ENCODE results near the gene SRGAP3.

DNA sequence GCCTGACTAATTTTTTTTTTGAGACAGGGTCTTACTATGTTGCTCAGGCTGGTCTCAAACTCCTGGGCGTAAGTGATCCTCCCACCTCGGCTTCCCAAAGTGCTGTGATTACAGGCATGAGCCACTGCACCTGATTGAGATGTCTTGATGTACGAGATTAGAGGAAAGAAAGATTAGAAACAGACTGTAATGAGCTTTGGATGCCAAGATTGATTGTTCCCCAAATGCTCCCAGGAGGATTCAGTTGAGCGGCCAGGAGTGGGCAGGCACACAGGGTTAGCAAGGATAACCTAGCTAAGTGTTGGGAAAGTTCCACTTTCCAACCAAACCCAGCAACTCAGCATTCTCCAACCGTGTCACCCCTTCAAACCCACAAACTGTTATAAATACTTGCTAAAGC is 63.7 kb downstream of the SRGAP3 start:
- TF ChIP-seq, protein P1, sequence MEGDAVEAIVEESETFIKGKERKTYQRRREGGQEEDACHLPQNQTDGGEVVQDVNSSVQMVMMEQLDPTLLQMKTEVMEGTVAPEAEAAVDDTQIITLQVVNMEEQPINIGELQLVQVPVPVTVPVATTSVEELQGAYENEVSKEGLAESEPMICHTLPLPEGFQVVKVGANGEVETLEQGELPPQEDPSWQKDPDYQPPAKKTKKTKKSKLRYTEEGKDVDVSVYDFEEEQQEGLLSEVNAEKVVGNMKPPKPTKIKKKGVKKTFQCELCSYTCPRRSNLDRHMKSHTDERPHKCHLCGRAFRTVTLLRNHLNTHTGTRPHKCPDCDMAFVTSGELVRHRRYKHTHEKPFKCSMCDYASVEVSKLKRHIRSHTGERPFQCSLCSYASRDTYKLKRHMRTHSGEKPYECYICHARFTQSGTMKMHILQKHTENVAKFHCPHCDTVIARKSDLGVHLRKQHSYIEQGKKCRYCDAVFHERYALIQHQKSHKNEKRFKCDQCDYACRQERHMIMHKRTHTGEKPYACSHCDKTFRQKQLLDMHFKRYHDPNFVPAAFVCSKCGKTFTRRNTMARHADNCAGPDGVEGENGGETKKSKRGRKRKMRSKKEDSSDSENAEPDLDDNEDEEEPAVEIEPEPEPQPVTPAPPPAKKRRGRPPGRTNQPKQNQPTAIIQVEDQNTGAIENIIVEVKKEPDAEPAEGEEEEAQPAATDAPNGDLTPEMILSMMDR (IDR thresholded peaks at IDR 0.05; ENCODE audit: low read length) = no peak
- no peak for TF ChIP-seq EZH2 (IDR thresholded peaks at IDR 0.05; ENCODE audit: borderline replicate concordance, low read length)
